Calu3 (cell line): ENCODE data around the gene NPW. TPM values are rescaled to one million over a fixed set of nuclear protein-coding genes. Genes with fewer than 3 reads are reported as not detected.
A peak's percentile ranks its signal among the peaks of the same experiment; 100 is the strongest.

Experiments
- BruUV-seq: library from RNA; stranded (reverse); fragments of 400-500 nt; replicated peaks from 2 replicates; lab custom pipeline; 2021; lab: Mats Ljungman, UMichigan
- CTCF ChIA-PET: fragments of 300-600 bp; sonication (Branson Sonifier 250); formaldehyde crosslinking; loops from one replicate; lab custom pipeline; 2022; ENCODE audit warnings: antibody characterized with exemption; lab: Charles Lee
- DNase-seq: peaks from one replicate; pipeline ENCODE4 v3.0.0; 2022
- H3K27ac Mint-ChIP-seq: one replicate; pipeline ENCODE4 v1.8.0; 2022; ENCODE audit warnings: mixed read lengths; ENCODE audit not compliant: unreplicated experiment
- H3K27me3 Mint-ChIP-seq: one replicate; pipeline ENCODE4 v1.8.0; 2022; ENCODE audit warnings: mixed read lengths; ENCODE audit not compliant: unreplicated experiment
- H3K36me3 Mint-ChIP-seq: one replicate; pipeline ENCODE4 v1.8.0; 2022; ENCODE audit warnings: mild to moderate bottlenecking, moderate library complexity, mixed read lengths; ENCODE audit not compliant: insufficient read depth, unreplicated experiment
- H3K4me1 Mint-ChIP-seq: one replicate; pipeline ENCODE4 v1.8.0; 2022; ENCODE audit warnings: mild to moderate bottlenecking, low read depth, mixed read lengths; ENCODE audit not compliant: unreplicated experiment
- H3K4me3 Mint-ChIP-seq: one replicate; pipeline ENCODE4 v1.8.0; 2022; ENCODE audit warnings: mild to moderate bottlenecking, low read depth, moderate library complexity, mixed read lengths; ENCODE audit not compliant: unreplicated experiment
- H3K9me3 Mint-ChIP-seq: one replicate; pipeline ENCODE4 v1.8.0; 2022; ENCODE audit warnings: low read depth, mixed read lengths; ENCODE audit not compliant: unreplicated experiment
- intact Hi-C: fragments of 100-400 bp; cut with micrococcal nuclease; formaldehyde crosslinking; loops from one replicate; pipeline ENCODE4 v1.10.0; 2022; ENCODE audit not compliant: unreplicated experiment
- total RNA-seq: library from RNA; stranded (reverse); gene quantifications from 2 replicates; pipeline ENCODE4 v1.2.3, GENCODE V29; 2022
- TF ChIP-seq, protein P1 (sequence below): fragments of 200-600 bp; IDR thresholded peaks from one replicate; pipeline ENCODE4 v1.8.0; 2022; ENCODE audit warnings: antibody characterized with exemption; ENCODE audit not compliant: unreplicated experiment

NPW gene
- total RNA-seq, 1 experiment from 2014 or later = 1.5 TPM

DNA sequence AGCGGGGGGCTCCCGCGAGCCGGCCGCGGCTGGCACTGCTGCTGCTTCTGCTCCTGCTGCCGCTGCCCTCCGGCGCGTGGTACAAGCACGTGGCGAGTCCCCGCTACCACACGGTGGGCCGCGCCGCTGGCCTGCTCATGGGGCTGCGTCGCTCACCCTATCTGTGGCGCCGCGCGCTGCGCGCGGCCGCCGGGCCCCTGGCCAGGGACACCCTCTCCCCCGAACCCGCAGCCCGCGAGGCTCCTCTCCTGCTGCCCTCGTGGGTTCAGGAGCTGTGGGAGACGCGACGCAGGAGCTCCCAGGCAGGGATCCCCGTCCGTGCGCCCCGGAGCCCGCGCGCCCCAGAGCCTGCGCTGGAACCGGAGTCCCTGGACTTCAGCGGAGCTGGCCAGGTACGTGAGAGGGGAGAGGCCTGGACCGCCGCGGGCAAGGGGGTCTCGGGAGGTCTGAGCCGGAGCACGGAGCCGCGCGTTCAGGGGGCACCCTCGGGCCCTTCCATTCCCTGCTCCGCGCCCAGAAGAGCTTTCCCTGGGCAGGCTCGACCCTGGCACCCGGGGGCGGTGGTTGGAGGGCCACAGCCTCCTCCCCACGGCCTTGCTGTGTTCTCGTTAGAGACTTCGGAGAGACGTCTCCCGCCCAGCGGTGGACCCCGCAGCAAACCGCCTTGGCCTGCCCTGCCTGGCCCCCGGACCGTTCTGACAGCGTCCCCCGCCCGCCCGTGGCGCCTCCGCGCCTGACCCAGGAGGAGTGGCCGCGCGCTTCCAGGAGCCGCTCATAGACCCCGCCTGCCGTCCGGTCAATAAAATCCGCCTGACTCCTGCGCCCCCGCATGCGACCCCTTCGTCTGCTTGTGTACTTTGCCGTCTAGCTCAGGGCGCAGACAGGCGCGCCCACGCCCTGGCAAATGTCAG, 591 bp downstream of the NPW start:
- TF ChIP-seq, protein P1, sequence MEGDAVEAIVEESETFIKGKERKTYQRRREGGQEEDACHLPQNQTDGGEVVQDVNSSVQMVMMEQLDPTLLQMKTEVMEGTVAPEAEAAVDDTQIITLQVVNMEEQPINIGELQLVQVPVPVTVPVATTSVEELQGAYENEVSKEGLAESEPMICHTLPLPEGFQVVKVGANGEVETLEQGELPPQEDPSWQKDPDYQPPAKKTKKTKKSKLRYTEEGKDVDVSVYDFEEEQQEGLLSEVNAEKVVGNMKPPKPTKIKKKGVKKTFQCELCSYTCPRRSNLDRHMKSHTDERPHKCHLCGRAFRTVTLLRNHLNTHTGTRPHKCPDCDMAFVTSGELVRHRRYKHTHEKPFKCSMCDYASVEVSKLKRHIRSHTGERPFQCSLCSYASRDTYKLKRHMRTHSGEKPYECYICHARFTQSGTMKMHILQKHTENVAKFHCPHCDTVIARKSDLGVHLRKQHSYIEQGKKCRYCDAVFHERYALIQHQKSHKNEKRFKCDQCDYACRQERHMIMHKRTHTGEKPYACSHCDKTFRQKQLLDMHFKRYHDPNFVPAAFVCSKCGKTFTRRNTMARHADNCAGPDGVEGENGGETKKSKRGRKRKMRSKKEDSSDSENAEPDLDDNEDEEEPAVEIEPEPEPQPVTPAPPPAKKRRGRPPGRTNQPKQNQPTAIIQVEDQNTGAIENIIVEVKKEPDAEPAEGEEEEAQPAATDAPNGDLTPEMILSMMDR = no peak
- no peak for DNase-seq
- intact Hi-C loops = no loop called here
- BruUV-seq = no TSS peak
- Mint-ChIP-seq H3K27ac (no peak overlapping the region), H3K4me1 (peaks cover 32% of the 10 kb centered on the region), H3K4me3 (peak overlapping the region; percentile 66), H3K36me3 (peaks cover 29% of the 10 kb centered on the region), H3K9me3 (no peaks in the 10 kb centered on the region), H3K27me3 (peaks cover 66% of the 10 kb centered on the region)
- CTCF ChIA-PET = interaction anchor here (0.6 to 0.7 kb wide), 3 partner anchors 21 to 582 kb away, joined by 3 read pairs; partner anchors contain the start of gene PKD1

DNA sequence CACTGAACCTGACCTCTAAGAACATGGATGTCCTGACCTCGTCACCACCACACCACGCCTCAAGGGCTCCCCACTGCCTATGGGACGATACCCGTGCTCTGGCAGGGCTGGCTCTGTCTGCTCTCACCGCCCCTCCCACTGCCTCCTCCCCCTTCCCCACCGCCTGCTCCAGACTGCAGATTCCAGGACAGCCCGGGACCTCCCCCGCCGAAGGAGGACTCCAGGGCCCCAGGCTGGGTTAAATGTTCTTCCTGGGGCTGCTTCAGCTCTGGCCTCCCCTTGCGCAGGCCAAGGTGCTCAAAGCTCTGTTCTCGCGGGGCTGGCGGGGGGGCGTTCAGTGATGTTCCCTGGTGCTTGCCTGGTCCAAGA, 3.1 kb downstream of the NPW start:
- TF ChIP-seq, protein P1 = no peak
- H3K4me1 Mint-ChIP-seq = peaks cover 37% of the 10 kb centered on the region
- peak; percentile 50 for DNase-seq
- no peak overlapping the region for H3K27ac Mint-ChIP-seq
- H3K27me3 Mint-ChIP-seq = peaks cover 62% of the 10 kb centered on the region
- H3K9me3 Mint-ChIP-seq = no peaks in the 10 kb centered on the region
- H3K4me3 Mint-ChIP-seq = peak overlapping the region; percentile 73
- peaks cover 39% of the 10 kb centered on the region for H3K36me3 Mint-ChIP-seq
- BruUV-seq = no TSS peak
- CTCF ChIA-PET = interaction anchor here (0.5 to 1.5 kb wide), 10 partner anchors 14 to 1327 kb away, joined by 3 to 29 read pairs (median 5); partner anchors contain the start of genes NTHL1, RAB26 and TSC2
- intact Hi-C loops = loop anchor here (2.0 kb wide), 1 partner anchor 118 kb away; no protein-coding TSS in a partner anchor

DNA sequence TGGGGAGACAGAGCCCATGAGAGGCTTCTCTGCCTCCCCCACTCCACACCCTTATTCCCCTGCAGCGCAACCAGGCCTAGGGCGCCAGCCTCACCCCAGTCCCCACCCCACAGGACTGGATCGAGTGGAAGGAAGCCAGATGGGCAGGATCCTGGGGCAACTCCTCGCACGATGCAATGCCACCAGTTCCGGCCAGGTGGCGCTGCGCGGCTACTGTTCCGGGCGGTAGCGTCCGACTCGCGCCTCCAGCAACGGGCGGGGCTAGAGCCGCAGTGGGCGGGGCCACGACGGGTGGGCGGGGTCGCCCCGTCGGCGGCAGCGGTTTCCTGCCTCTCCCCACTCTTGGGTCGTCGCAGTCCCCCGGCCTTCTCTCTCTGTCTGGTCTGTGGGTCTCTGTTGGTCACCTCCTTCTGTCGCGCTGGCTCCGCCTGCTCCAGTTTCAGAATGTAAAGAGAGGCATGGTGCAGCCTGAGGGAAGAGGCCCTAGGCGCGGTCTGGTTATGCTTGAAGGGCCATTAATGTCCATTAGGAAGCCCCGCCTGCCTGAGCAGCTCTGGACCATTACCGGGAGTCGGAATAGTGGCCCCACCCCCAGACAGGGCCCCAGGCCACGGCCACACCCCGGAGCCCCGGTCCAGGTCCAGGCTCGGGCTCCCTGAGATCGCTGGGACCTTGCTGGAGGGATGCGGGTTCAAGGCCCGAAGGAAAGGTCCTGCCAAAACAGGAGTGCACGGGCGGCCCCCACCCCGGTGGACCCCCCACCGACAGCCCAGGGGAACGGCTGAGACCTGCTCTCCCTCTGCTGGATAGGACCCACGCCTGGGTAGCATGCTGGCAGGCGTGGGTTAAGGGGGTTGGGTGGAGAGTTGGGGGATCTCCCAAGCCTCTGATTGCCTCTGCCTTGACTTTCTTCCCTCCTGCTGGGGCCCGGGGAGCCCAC, 3.8 kb downstream of the NPW start:
- peaks cover 56% of the 10 kb centered on the region for H3K27me3 Mint-ChIP-seq
- H3K36me3 Mint-ChIP-seq = peaks cover 45% of the 10 kb centered on the region
- TF ChIP-seq, protein P1 = peak; percentile 98
- peaks cover 41% of the 10 kb centered on the region for H3K4me1 Mint-ChIP-seq
- H3K4me3 Mint-ChIP-seq = peak overlapping the region; percentile 73
- CTCF ChIA-PET = interaction anchor here (0.5 to 1.6 kb wide), 11 partner anchors 15 to 776 kb away, joined by 3 to 29 read pairs (median 4); partner anchors contain the start of genes NTHL1, RAB26 and TSC2
- H3K9me3 Mint-ChIP-seq = no peaks in the 10 kb centered on the region
- peak; percentile 97 for DNase-seq
- BruUV-seq = no TSS peak
- no peak overlapping the region for H3K27ac Mint-ChIP-seq
- intact Hi-C loops = loop anchor here (2.0 kb wide), 1 partner anchor 117 kb away; no protein-coding TSS in a partner anchor

DNA sequence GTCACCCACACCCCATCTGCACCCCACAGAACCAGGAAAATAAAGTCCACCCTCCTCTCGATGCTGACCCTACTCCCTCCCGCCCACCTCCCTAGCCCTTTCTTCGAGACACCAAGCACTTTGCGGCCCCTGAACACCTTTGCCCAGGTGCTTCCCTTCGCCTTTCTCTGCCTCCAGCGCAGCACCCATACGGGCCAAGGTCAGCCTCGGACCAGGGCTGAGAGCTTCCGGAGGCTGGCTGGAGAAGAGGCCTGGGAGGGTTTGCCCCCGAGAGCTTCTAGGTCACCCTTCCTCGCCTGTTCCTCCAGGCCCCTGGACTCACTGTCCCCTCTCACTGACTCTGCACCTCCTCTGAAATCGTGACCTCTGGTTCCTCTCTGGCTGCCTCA, 4.4 kb downstream of the NPW start:
- no peak for DNase-seq
- Mint-ChIP-seq H3K27me3 (peaks cover 49% of the 10 kb centered on the region), H3K9me3 (no peaks in the 10 kb centered on the region), H3K36me3 (peaks cover 46% of the 10 kb centered on the region), H3K27ac (no peak overlapping the region), H3K4me3 (no peak overlapping the region), H3K4me1 (peaks cover 41% of the 10 kb centered on the region)
- CTCF ChIA-PET = interaction anchor here (0.7 to 1.6 kb wide), 3 partner anchors 32 to 117 kb away, joined by 3 to 4 read pairs (median 4); no protein-coding TSS in a partner anchor
- intact Hi-C loops = no loop called here
- no TSS peak for BruUV-seq
- TF ChIP-seq, protein P1 = no peak
